ENCODE results near the gene RBM47. TPM values are rescaled to one million over a fixed set of nuclear protein-coding genes. Genes with fewer than 3 reads are reported as not detected.

The RBM47 gene
- total and polyA plus RNA-seq, 2 of the 4 experiments (the other 2 are of a cell fraction) = 0.44 to 1.1 TPM

DNA sequence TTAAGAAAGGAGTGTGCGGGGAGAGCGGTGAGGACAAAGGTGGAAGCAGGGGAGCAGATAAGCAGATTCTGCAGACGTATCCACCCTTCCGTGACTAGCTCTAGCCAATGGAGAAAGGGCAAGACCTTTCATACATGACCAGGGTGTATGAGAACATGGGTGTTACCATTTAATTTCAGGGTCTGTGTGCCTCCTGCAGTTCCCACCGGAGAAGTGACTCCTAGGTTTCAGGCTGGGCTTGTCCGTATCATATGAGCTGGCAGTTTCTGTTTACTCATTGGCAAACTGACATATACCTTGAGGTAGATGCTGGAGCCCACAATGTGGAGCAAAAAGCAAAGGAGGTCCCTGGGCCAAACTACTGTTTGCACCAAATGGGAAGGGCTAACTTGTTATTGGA lies 6.8 kb downstream of the RBM47 start:
- no peak overlapping the region for H2BK5ac ChIP-seq (ENCODE audit: low read depth, low read length, poor library complexity, severe bottlenecking)
- H3K56ac ChIP-seq (ENCODE audit: extremely low read depth, insufficient read depth, low read length) = no peak overlapping the region
- H3K27ac ChIP-seq (ENCODE audit: insufficient read depth, low read length) = no peak overlapping the region
- peak overlapping the region; percentile 54; the same call in 1 of the 3 replicates for H2BK15ac ChIP-seq (ENCODE audit: low read depth, low read length)
- H4K8ac ChIP-seq (ENCODE audit: low read depth in 2 of 2, low read length in 2 of 2) = no peak overlapping the region
- 0 out of 2 replicates have a peak overlapping the region, but pooled peaks have one; percentile 33 for H3K18ac ChIP-seq (ENCODE audit: low read depth, low read length)
- no peak overlapping the region; the same call in 1 of the 2 replicates for H4K5ac ChIP-seq (ENCODE audit: low read depth, low read length)
- ChIA-PET POLR2A (ENCODE audit: unreplicated experiment) (no interaction called here), CTCF (interaction anchor here (0.6 kb wide), 1 partner anchor 727 kb away, joined by 5 read pairs; no protein-coding TSS in a partner anchor)
- peak overlapping the region; percentile 40; the same call in 1 of the 2 replicates for H2AK5ac ChIP-seq (ENCODE audit: low read depth, low read length)
- no peaks in the 10 kb centered on the region for H3K36me3 ChIP-seq (ENCODE audit: control insufficient read depth, insufficient read depth, low read length)
- peak; percentile 18 for DNase-seq
- H3K9me3 ChIP-seq (ENCODE audit: control insufficient read depth, insufficient read depth, low read length) = no peaks in the 10 kb centered on the region
- BruUV-seq (replicated peaks) = no TSS peak
- TF ChIP-seq CHD1 (IDR thresholded peaks at IDR 0.05; ENCODE audit: low read depth, low read length) (no peak), MAZ (IDR thresholded peaks at IDR 0.05; ENCODE audit: borderline replicate concordance, low read depth, low read length) (no peak), NFE2L2 (IDR thresholded peaks at IDR 0.05; ENCODE audit: low read depth, low read length) (no peak), RFX5 (IDR thresholded peaks at IDR 0.05; ENCODE audit: low read depth, low read length) (no peak), MXI1 (IDR thresholded peaks at IDR 0.05; ENCODE audit: borderline replicate concordance, low read depth, low read length) (no peak), BHLHE40 (IDR thresholded peaks at IDR 0.05; ENCODE audit: low read depth, low read length) (no peak), POLR2A (IDR thresholded peaks at IDR 0.05; ENCODE audit: low read depth, low read length) (no peak), RCOR1 (IDR thresholded peaks at IDR 0.05; ENCODE audit: insufficient replicate concordance, low read length) (no peak)
- TF ChIP-seq, protein P1, sequence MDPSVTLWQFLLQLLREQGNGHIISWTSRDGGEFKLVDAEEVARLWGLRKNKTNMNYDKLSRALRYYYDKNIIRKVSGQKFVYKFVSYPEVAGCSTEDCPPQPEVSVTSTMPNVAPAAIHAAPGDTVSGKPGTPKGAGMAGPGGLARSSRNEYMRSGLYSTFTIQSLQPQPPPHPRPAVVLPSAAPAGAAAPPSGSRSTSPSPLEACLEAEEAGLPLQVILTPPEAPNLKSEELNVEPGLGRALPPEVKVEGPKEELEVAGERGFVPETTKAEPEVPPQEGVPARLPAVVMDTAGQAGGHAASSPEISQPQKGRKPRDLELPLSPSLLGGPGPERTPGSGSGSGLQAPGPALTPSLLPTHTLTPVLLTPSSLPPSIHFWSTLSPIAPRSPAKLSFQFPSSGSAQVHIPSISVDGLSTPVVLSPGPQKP (IDR thresholded peaks at IDR 0.05; ENCODE audit: borderline replicate concordance, low read depth, low read length) = no peak
- TF ChIP-seq, protein P2, sequence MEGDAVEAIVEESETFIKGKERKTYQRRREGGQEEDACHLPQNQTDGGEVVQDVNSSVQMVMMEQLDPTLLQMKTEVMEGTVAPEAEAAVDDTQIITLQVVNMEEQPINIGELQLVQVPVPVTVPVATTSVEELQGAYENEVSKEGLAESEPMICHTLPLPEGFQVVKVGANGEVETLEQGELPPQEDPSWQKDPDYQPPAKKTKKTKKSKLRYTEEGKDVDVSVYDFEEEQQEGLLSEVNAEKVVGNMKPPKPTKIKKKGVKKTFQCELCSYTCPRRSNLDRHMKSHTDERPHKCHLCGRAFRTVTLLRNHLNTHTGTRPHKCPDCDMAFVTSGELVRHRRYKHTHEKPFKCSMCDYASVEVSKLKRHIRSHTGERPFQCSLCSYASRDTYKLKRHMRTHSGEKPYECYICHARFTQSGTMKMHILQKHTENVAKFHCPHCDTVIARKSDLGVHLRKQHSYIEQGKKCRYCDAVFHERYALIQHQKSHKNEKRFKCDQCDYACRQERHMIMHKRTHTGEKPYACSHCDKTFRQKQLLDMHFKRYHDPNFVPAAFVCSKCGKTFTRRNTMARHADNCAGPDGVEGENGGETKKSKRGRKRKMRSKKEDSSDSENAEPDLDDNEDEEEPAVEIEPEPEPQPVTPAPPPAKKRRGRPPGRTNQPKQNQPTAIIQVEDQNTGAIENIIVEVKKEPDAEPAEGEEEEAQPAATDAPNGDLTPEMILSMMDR (conservative IDR thresholded peaks at IDR 0.05; ENCODE audit: low read depth, low read length) = no peak
- TF ChIP-seq, protein P3, sequence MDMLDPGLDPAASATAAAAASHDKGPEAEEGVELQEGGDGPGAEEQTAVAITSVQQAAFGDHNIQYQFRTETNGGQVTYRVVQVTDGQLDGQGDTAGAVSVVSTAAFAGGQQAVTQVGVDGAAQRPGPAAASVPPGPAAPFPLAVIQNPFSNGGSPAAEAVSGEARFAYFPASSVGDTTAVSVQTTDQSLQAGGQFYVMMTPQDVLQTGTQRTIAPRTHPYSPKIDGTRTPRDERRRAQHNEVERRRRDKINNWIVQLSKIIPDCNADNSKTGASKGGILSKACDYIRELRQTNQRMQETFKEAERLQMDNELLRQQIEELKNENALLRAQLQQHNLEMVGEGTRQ (IDR thresholded peaks at IDR 0.05; ENCODE audit: low read depth, low read length) = no peak
- H3K79me1 ChIP-seq (ENCODE audit: low read depth in 1 of 2, low read length in 2 of 2) = no peaks in the 10 kb centered on the region
- 0 out of 2 replicates have a peak, but pooled peaks cover 10% of the 10 kb centered on the region for H3K9me1 ChIP-seq (ENCODE audit: insufficient read depth, low read length)
- peaks cover 15% of the 10 kb centered on the region for H3K4me1 ChIP-seq (ENCODE audit: control insufficient read depth, insufficient read depth, low read length)
- no peaks in the 10 kb centered on the region for H4K20me1 ChIP-seq (ENCODE audit: insufficient read depth, low read length)
- H2AFZ ChIP-seq (replicated peaks; ENCODE audit: low read length, poor library complexity) = no peak overlapping the region
- H3K23ac ChIP-seq (ENCODE audit: low read depth, low read length) = no peak overlapping the region
- dilution Hi-C loops (cut with HindIII; ENCODE audit: low sequenced_read_pairs, unreplicated experiment) = no loop called here
- peak overlapping the region; percentile 29; the same call in 1 of the 2 replicates for H3K14ac ChIP-seq (replicated peaks; ENCODE audit: low read depth, low read length)
- H3K4me2 ChIP-seq (ENCODE audit: low read depth, low read length) = no peak overlapping the region
- H4K91ac ChIP-seq (ENCODE audit: insufficient read depth, low read depth, low read length) = no peak overlapping the region
- H2BK120ac ChIP-seq (ENCODE audit: low read depth, low read length) = no peak overlapping the region
- no peak overlapping the region for H3K4ac ChIP-seq (ENCODE audit: low read depth, low read length)
- H2AK9ac ChIP-seq (replicated peaks; ENCODE audit: low read depth, low read length, poor library complexity) = no peak overlapping the region
- no peak overlapping the region for H3K4me3 ChIP-seq (ENCODE audit: insufficient read depth, low read depth, low read length)
- in situ Hi-C loops (cut with MboI; ENCODE audit: low sequenced_read_pairs) = no loop called here
- H3K27me3 ChIP-seq (ENCODE audit: control insufficient read depth, insufficient read depth, low read length) = no peaks in the 10 kb centered on the region; the same call in 1 of the 2 replicates
- no peak overlapping the region for H2BK20ac ChIP-seq (ENCODE audit: low read depth, low read length)
- 93% methylated on average over 2 of the region's 6 CpGs; no CpG with 5 or more reads in 1 of the 2 experiments for WGBS, 2 experiments (ENCODE audit: extremely low coverage in 2 of 2, insufficient read length in 1 of 2)
- ATAC-seq (ENCODE audit: low read depth) = no peak
- H3K9ac ChIP-seq (ENCODE audit: low read depth, low read length) = no peak overlapping the region
- intact Hi-C loops (cut with micrococcal nuclease) = no loop called here
